ENCODE measurements around the gene TCEANC2. TPM values are rescaled to one million over a fixed set of nuclear protein-coding genes. Genes with fewer than 3 reads are reported as not detected.
"Not testable (repeated sequence)": the region's sequence is repeated elsewhere in the genome, so short reads cannot be mapped to it uniquely, and the experiment has no call there.

Gene TCEANC2
- total and polyA plus RNA-seq, 7 donors, result 2.3 to 10.4 (median 5.7) TPM

DNA sequence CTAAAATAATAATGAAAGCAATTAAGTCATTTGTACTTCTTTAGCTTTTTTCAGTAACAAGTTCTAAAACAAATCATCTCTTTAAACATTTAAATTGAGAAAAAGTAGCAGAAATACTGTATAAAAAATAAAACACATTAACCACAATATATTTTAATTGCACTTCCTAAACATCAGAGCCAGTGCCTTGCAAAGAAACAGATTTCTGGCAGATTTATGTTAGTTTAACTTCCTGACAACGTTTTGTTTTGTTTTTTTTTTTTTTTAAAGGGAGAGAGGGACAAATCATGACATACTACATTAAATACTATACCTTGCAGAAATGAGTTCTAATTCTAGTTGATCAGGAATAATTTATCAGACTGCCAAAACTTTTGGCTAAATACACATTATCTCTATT is 11.6 kb upstream of the TCEANC2 start:
- peaks cover 5% of the 10 kb centered on the region for H3K4me1 ChIP-seq
- H3K36me3 ChIP-seq (ENCODE audit: insufficient read depth in 1 of 2, low read depth in 1 of 2), result peaks cover 16 to 90% of the 10 kb centered on the region in 2 donors
- no peaks in the 10 kb centered on the region for H3K27me3 ChIP-seq (ENCODE audit: insufficient read depth in 3 of 3, low read length in 2 of 3)
- TF ChIP-seq, protein P1, sequence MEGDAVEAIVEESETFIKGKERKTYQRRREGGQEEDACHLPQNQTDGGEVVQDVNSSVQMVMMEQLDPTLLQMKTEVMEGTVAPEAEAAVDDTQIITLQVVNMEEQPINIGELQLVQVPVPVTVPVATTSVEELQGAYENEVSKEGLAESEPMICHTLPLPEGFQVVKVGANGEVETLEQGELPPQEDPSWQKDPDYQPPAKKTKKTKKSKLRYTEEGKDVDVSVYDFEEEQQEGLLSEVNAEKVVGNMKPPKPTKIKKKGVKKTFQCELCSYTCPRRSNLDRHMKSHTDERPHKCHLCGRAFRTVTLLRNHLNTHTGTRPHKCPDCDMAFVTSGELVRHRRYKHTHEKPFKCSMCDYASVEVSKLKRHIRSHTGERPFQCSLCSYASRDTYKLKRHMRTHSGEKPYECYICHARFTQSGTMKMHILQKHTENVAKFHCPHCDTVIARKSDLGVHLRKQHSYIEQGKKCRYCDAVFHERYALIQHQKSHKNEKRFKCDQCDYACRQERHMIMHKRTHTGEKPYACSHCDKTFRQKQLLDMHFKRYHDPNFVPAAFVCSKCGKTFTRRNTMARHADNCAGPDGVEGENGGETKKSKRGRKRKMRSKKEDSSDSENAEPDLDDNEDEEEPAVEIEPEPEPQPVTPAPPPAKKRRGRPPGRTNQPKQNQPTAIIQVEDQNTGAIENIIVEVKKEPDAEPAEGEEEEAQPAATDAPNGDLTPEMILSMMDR (IDR thresholded peaks at IDR 0.05), result no peak
- no peak for DNase-seq
- no peak overlapping the region for H3K27ac ChIP-seq
- no peaks in the 10 kb centered on the region for H3K9me3 ChIP-seq
- intact Hi-C loops (cut with DNase I), result loop anchor here in 1 of 2 donors (10.0 kb wide), 1 partner anchor 77 kb away; no protein-coding TSS in a partner anchor
- 0 to 9% (median 2%) methylated on average over 1 of the region's 1 CpG for WGBS, 3 donors
- no peak for ATAC-seq
- no peak overlapping the region for H3K4me3 ChIP-seq

- H3K36me3 ChIP-seq (ENCODE audit: insufficient read depth in 1 of 2, low read depth in 1 of 2), result peaks cover 7 to 53% of the 10 kb centered on the region in 2 donors
- no peaks in the 10 kb centered on the region for H3K9me3 ChIP-seq
- WGBS, 3 donors, result 85 to 91% (median 86%) methylated on average over 2 of the region's 2 CpGs
- ATAC-seq (no peak), DNase-seq (no peak)
- TF ChIP-seq, protein P1 (IDR thresholded peaks at IDR 0.05), result no peak
- intact Hi-C loops (cut with DNase I), result loop anchor here in 1 of 2 donors (10.0 kb wide), 1 partner anchor 81 kb away; no protein-coding TSS in a partner anchor
- peaks cover 40% of the 10 kb centered on the region for H3K4me1 ChIP-seq
- H3K4me3 ChIP-seq, result no peak overlapping the region
- no peaks in the 10 kb centered on the region for H3K27me3 ChIP-seq (ENCODE audit: insufficient read depth in 3 of 3, low read length in 2 of 3)
- no peak overlapping the region for H3K27ac ChIP-seq
Observed at GRCh38 chr1:54045496-54045895, 7.9 kb upstream of the TCEANC2 start.

- no peak for ATAC-seq
- peaks cover 3 to 40% of the 10 kb centered on the region in 2 donors for H3K36me3 ChIP-seq (ENCODE audit: insufficient read depth in 1 of 2, low read depth in 1 of 2)
- WGBS, 3 donors, result 67 to 72% (median 69%) methylated on average over 7 of the region's 7 CpGs
- H3K27ac ChIP-seq, result no peak overlapping the region
- TF ChIP-seq, protein P1 (IDR thresholded peaks at IDR 0.05), result no peak
- H3K27me3 ChIP-seq (ENCODE audit: insufficient read depth in 3 of 3, low read length in 2 of 3), result no peaks in the 10 kb centered on the region
- DNase-seq, result no peak
- H3K9me3 ChIP-seq, result no peaks in the 10 kb centered on the region
- intact Hi-C loops (cut with DNase I), result loop anchor here in 1 of 2 donors (10.0 kb wide), 1 partner anchor 82 kb away; no protein-coding TSS in a partner anchor
- H3K4me1 ChIP-seq, result peaks cover 53% of the 10 kb centered on the region
- no peak overlapping the region for H3K4me3 ChIP-seq
Observed at GRCh38 chr1:54046671-54047383, 6.6 kb upstream of the TCEANC2 start.

- Histone ChIP-seq H3K4me3 (no peak overlapping the region), H3K27me3 (ENCODE audit: insufficient read depth in 3 of 3, low read length in 2 of 3) (no peaks in the 10 kb centered on the region), H3K4me1 (peaks cover 53% of the 10 kb centered on the region), H3K36me3 (ENCODE audit: insufficient read depth in 1 of 2, low read depth in 1 of 2) (peaks cover 0 to 32% of the 10 kb centered on the region in 2 donors), H3K27ac (no peak overlapping the region), H3K9me3 (no peaks in the 10 kb centered on the region)
- TF ChIP-seq, protein P1 (IDR thresholded peaks at IDR 0.05), result no peak
- no peak for DNase-seq
- intact Hi-C loops (cut with DNase I), result loop anchor here in 1 of 2 donors (10.0 kb wide), 1 partner anchor 83 kb away; no protein-coding TSS in a partner anchor
- ATAC-seq, result no peak
- WGBS, 3 donors, result 76 to 81% (median 76%) methylated on average over 5 of the region's 5 CpGs
Observed at GRCh38 chr1:54047384-54048305, 5.8 kb upstream of the TCEANC2 start.

GRCh38 chr1:54050435-54050834 is 3.0 kb upstream of the TCEANC2 start:
- intact Hi-C loops (cut with DNase I), result loop anchor here (5.0 to 10.0 kb wide), 2 partner anchors 103 to 664 kb away; partner anchors contain the start of genes TTC4 (in 2 of the 2), IFT25 (in 1 of the 2) and LRRC42 (in 1 of the 2)
- WGBS, 3 donors, result 94 to 95% (median 95%) methylated on average over 12 of the region's 12 CpGs
- not testable (repeated sequence) for H3K4me3 ChIP-seq; H3K9me3 ChIP-seq; DNase-seq; H3K27me3 ChIP-seq (ENCODE audit: insufficient read depth in 3 of 3, low read length in 2 of 3); H3K27ac ChIP-seq; ATAC-seq; H3K36me3 ChIP-seq (ENCODE audit: insufficient read depth in 1 of 2, low read depth in 1 of 2)
- H3K4me1 ChIP-seq, result peaks cover 59% of the 10 kb centered on the region
